Activated CD4-positive, alpha-beta memory T cell treated with anti-CD3 and anti-CD28 coated beads, Interleukin-2, amount 10 ng/mL, durations not matched to agents 7 days and 5 days (primary cell): Measurements from ENCODE around the gene KIF5A. TPM values are rescaled to one million over a fixed set of nuclear protein-coding genes. Genes with fewer than 3 reads are reported as not detected.
A peak's percentile ranks its signal among the peaks of the same experiment; 100 is the strongest.

ENCODE experiments used
- CTCF ChIA-PET: fragments of 350-600 bp; sonication (Branson Sonifier 250); formaldehyde crosslinking; loops from one replicate; lab custom pipeline; 2021; ENCODE audit warnings: antibody characterized with exemption, inconsistent platforms; lab: Charles Lee
- POLR2A ChIA-PET: fragments of 350-600 bp; sonication (Branson Sonifier 250); formaldehyde crosslinking; loops from one replicate; lab custom pipeline; 2021; ENCODE audit warnings: antibody characterized with exemption; lab: Charles Lee
- DNase-seq: peaks from one replicate; pipeline ENCODE4 v3.0.0-alpha.2; 2020
- H3K27ac Mint-ChIP-seq: one replicate; pipeline ENCODE4 v1.8.0; 2021; ENCODE audit warnings: mild to moderate bottlenecking, mixed read lengths
- H3K27me3 Mint-ChIP-seq: one replicate; pipeline ENCODE4 v1.8.0; 2021; ENCODE audit warnings: mixed read lengths
- H3K36me3 Mint-ChIP-seq: one replicate; pipeline ENCODE4 v1.8.0; 2021; ENCODE audit warnings: low read depth, mixed read lengths
- H3K4me1 Mint-ChIP-seq: one replicate; pipeline ENCODE4 v1.8.0; 2021; ENCODE audit warnings: mixed read lengths
- H3K4me3 Mint-ChIP-seq: one replicate; pipeline ENCODE4 v1.8.0; 2021; ENCODE audit warnings: mild to moderate bottlenecking, mixed read lengths
- H3K9me3 Mint-ChIP-seq: one replicate; pipeline ENCODE4 v1.8.0; 2021; ENCODE audit warnings: mixed read lengths
- total RNA-seq, 2 experiments: library from RNA; stranded (reverse); gene quantifications; one replicate each; pipeline ENCODE4 v1.2.3, GENCODE V29; 2021

The KIF5A gene
- total RNA-seq, 2 experiments from 2014 or later: 0.93 to 1.0 TPM

GRCh38 chr12:57607958-57608663 lies 58.3 kb downstream of the KIF5A start:
- Mint-ChIP-seq H3K4me3 (no peak overlapping the region), H3K4me1 (peaks cover 24% of the 10 kb centered on the region), H3K27me3 (peaks cover 20% of the 10 kb centered on the region), H3K27ac (no peak overlapping the region), H3K9me3 (no peaks in the 10 kb centered on the region), H3K36me3 (peaks cover 2% of the 10 kb centered on the region)
- CTCF ChIA-PET: interaction anchor here (1.5 to 2.4 kb wide), 3 partner anchors 12 to 26 kb away, joined by 5 to 10 read pairs (median 9); partner anchors contain the start of gene B4GALNT1
- POLR2A ChIA-PET: interaction anchor here (1.1 kb wide), 1 partner anchor 17 kb away, joined by 3 read pairs; no protein-coding TSS in a partner anchor
- no peak for DNase-seq

- ChIA-PET POLR2A (no interaction called here), CTCF (interaction anchor here (2.1 kb wide), 1 partner anchor 11 kb away, joined by 5 read pairs; no protein-coding TSS in a partner anchor)
- H3K4me3 Mint-ChIP-seq: no peak overlapping the region
- H3K27me3 Mint-ChIP-seq: peaks cover 28% of the 10 kb centered on the region
- H3K36me3 Mint-ChIP-seq: peaks cover 2% of the 10 kb centered on the region
- no peak overlapping the region for H3K27ac Mint-ChIP-seq
- no peak for DNase-seq
- no peaks in the 10 kb centered on the region for H3K9me3 Mint-ChIP-seq
- peaks cover 16% of the 10 kb centered on the region for H3K4me1 Mint-ChIP-seq
Observed at GRCh38 chr12:57609101-57609780, 59.4 kb downstream of the KIF5A start.

- peak overlapping the region; percentile 43 for H3K4me3 Mint-ChIP-seq
- H3K27ac Mint-ChIP-seq: no peak overlapping the region
- H3K36me3 Mint-ChIP-seq: peaks cover 2% of the 10 kb centered on the region
- POLR2A ChIA-PET: no interaction called here
- peaks cover 32% of the 10 kb centered on the region for H3K27me3 Mint-ChIP-seq
- peaks cover 13% of the 10 kb centered on the region for H3K4me1 Mint-ChIP-seq
- DNase-seq: no peak
- CTCF ChIA-PET: interaction anchor here (1.5 to 2.1 kb wide), 2 partner anchors 10 to 26 kb away, joined by 5 read pairs; no protein-coding TSS in a partner anchor
- no peaks in the 10 kb centered on the region for H3K9me3 Mint-ChIP-seq
Observed at GRCh38 chr12:57609781-57610553, 60.1 kb downstream of the KIF5A start.

- no peaks in the 10 kb centered on the region for H3K9me3 Mint-ChIP-seq
- H3K36me3 Mint-ChIP-seq: peaks cover 2% of the 10 kb centered on the region
- ChIA-PET POLR2A (interaction anchor here (1.7 kb wide), 1 partner anchor 10 kb away, joined by 4 read pairs; no protein-coding TSS in a partner anchor), CTCF (interaction anchor here (1.4 to 2.1 kb wide), 3 partner anchors 9 to 152 kb away, joined by 3 to 5 read pairs (median 5); no protein-coding TSS in a partner anchor)
- peak overlapping the region; percentile 43 for H3K4me3 Mint-ChIP-seq
- no peak overlapping the region for H3K27ac Mint-ChIP-seq
- peaks cover 37% of the 10 kb centered on the region for H3K27me3 Mint-ChIP-seq
- H3K4me1 Mint-ChIP-seq: peaks cover 8% of the 10 kb centered on the region
- no peak for DNase-seq
Observed at GRCh38 chr12:57610554-57611107, 60.8 kb downstream of the KIF5A start.

- peak; percentile 48 for DNase-seq
- H3K36me3 Mint-ChIP-seq: peaks cover 2% of the 10 kb centered on the region
- H3K4me1 Mint-ChIP-seq: peaks cover 6% of the 10 kb centered on the region
- H3K27ac Mint-ChIP-seq: no peak within 1 kb of the TSS
- H3K9me3 Mint-ChIP-seq: no peaks in the 10 kb centered on the region
- CTCF ChIA-PET: interaction anchor here (1.4 to 1.5 kb wide), 2 partner anchors 28 to 152 kb away, joined by 3 to 5 read pairs; no protein-coding TSS in a partner anchor
- POLR2A ChIA-PET: interaction anchor here (1.7 kb wide), 1 partner anchor 11 kb away, joined by 4 read pairs; no protein-coding TSS in a partner anchor
- peaks cover 42% of the 10 kb centered on the region for H3K27me3 Mint-ChIP-seq
- H3K4me3 Mint-ChIP-seq: peak within 1 kb of the TSS; percentile 43
Observed at GRCh38 chr12:57611108-57611826, 61.4 kb downstream of the KIF5A start, which contains the start of gene ARHGEF25. Gene ARHGEF25, plus strand, starts transcription at chr12:57611435. Its CDS starts 460 bp downstream, at chr12:57611895.

- Mint-ChIP-seq H3K36me3 (peaks cover 2% of the 10 kb centered on the region), H3K27ac (no peak overlapping the region), H3K4me1 (peaks cover 6% of the 10 kb centered on the region), H3K27me3 (peaks cover 48% of the 10 kb centered on the region), H3K9me3 (no peaks in the 10 kb centered on the region), H3K4me3 (peak overlapping the region; percentile 41)
- ChIA-PET CTCF (interaction anchor here (1.2 to 1.8 kb wide), 4 partner anchors 9 to 153 kb away, joined by 3 to 5 read pairs (median 4); partner anchors contain the start of gene B4GALNT1), POLR2A (interaction anchor here (0.6 to 1.7 kb wide), 3 partner anchors 12 to 21 kb away, joined by 3 to 4 read pairs (median 3); no protein-coding TSS in a partner anchor)
- DNase-seq: no peak
Observed at GRCh38 chr12:57611827-57612710, 62.2 kb downstream of the KIF5A start.

GRCh38 chr12:57612711-57613426 lies 63.0 kb downstream of the KIF5A start:
- ChIA-PET CTCF (interaction anchor here (1.2 to 4.7 kb wide), 4 partner anchors 8 to 29 kb away, joined by 4 to 32 read pairs (median 6); partner anchors contain the start of gene B4GALNT1), POLR2A (interaction anchor here (1.1 kb wide), 1 partner anchor 21 kb away, joined by 3 read pairs; no protein-coding TSS in a partner anchor)
- H3K27me3 Mint-ChIP-seq: peaks cover 56% of the 10 kb centered on the region
- no peak for DNase-seq
- H3K4me3 Mint-ChIP-seq: no peak overlapping the region
- H3K9me3 Mint-ChIP-seq: no peaks in the 10 kb centered on the region
- H3K27ac Mint-ChIP-seq: no peak overlapping the region
- peaks cover 6% of the 10 kb centered on the region for H3K4me1 Mint-ChIP-seq
- peaks cover 2% of the 10 kb centered on the region for H3K36me3 Mint-ChIP-seq

- POLR2A ChIA-PET: interaction anchor here (0.8 kb wide), 1 partner anchor 8 kb away, joined by 3 read pairs; no protein-coding TSS in a partner anchor
Observed at GRCh38 chr12:57613427-57614109, 63.7 kb downstream of the KIF5A start.

GRCh38 chr12:57614178-57614947 lies 64.5 kb downstream of the KIF5A start:
- POLR2A ChIA-PET: interaction anchor here (0.7 to 1.1 kb wide), 3 partner anchors 8 to 23 kb away, joined by 3 read pairs; no protein-coding TSS in a partner anchor
- H3K4me1 Mint-ChIP-seq: peaks cover 10% of the 10 kb centered on the region

More at GRCh38 chr12:57613427-57614109, 63.7 kb downstream of the KIF5A start:
- H3K27ac Mint-ChIP-seq: no peak overlapping the region
- no peak for DNase-seq
- H3K4me1 Mint-ChIP-seq: peaks cover 6% of the 10 kb centered on the region
- H3K27me3 Mint-ChIP-seq: peaks cover 63% of the 10 kb centered on the region
- no peaks in the 10 kb centered on the region for H3K9me3 Mint-ChIP-seq
- H3K36me3 Mint-ChIP-seq: peaks cover 2% of the 10 kb centered on the region
- H3K4me3 Mint-ChIP-seq: no peak overlapping the region
- CTCF ChIA-PET: interaction anchor here (1.8 to 4.7 kb wide), 3 partner anchors 9 to 29 kb away, joined by 5 to 32 read pairs (median 6); partner anchors contain the start of gene B4GALNT1

More at GRCh38 chr12:57614178-57614947, 64.5 kb downstream of the KIF5A start:
- H3K27me3 Mint-ChIP-seq: peaks cover 71% of the 10 kb centered on the region
- no peaks in the 10 kb centered on the region for H3K9me3 Mint-ChIP-seq
- no peaks in the 10 kb centered on the region for H3K36me3 Mint-ChIP-seq
- no peak for DNase-seq
- H3K4me3 Mint-ChIP-seq: no peak overlapping the region
- no peak overlapping the region for H3K27ac Mint-ChIP-seq
- CTCF ChIA-PET: interaction anchor here (0.6 to 4.7 kb wide), 3 partner anchors 8 to 30 kb away, joined by 3 to 32 read pairs (median 6); no protein-coding TSS in a partner anchor
